GM19397 (cell line): Measurements from ENCODE around the gene CRK.
A peak's percentile ranks its signal among the peaks of the same experiment; 100 is the strongest.

Experiments
- ATAC-seq: cut with Tn5 transposase; IDR thresholded peaks from one replicate; pipeline ENCODE4 v1.9.1; 2021; ENCODE audit warnings: mild to moderate bottlenecking, moderate library complexity; ENCODE audit not compliant: unreplicated experiment

The CRK gene

GRCh38 chr17:1486802-1487695 lies 31.0 kb upstream of the CRK start:
- no peak for ATAC-seq

- ATAC-seq = peak; percentile 26
These were observed 29.7 kb upstream of the CRK start for GRCh38 chr17:1485423-1486376.

GRCh38 chr17:1484676-1485422 lies 28.8 kb upstream of the CRK start:
- peak; percentile 34 for ATAC-seq

- no peak for ATAC-seq
These were observed 28.1 kb upstream of the CRK start for GRCh38 chr17:1484060-1484535.

- ATAC-seq = no peak
These were observed 26.6 kb upstream of the CRK start for GRCh38 chr17:1482680-1483079.

GRCh38 chr17:1481736-1482135 lies 25.7 kb upstream of the CRK start:
- no peak for ATAC-seq

GRCh38 chr17:1480747-1481465 lies 24.9 kb upstream of the CRK start:
- no peak for ATAC-seq

GRCh38 chr17:1478418-1478817 lies 22.4 kb upstream of the CRK start:
- ATAC-seq = no peak

- ATAC-seq = no peak
These were observed 19.4 kb upstream of the CRK start for GRCh38 chr17:1475321-1475854.

- peak; percentile 58 for ATAC-seq
These were observed 18.6 kb upstream of the CRK start for GRCh38 chr17:1474402-1475189.

GRCh38 chr17:1473841-1474240 lies 17.8 kb upstream of the CRK start:
- ATAC-seq = no peak

- ATAC-seq = no peak
These were observed 17.1 kb upstream of the CRK start for GRCh38 chr17:1473170-1473569.

GRCh38 chr17:1471911-1472821 lies 16.1 kb upstream of the CRK start:
- ATAC-seq = no peak

- ATAC-seq = no peak
These were observed 15.5 kb upstream of the CRK start for GRCh38 chr17:1471490-1471889.

- ATAC-seq = no peak
These were observed 14.9 kb upstream of the CRK start for GRCh38 chr17:1470755-1471462.

GRCh38 chr17:1470071-1470754 lies 14.2 kb upstream of the CRK start:
- ATAC-seq = no peak
